C4-2B (cell line): Measurements from ENCODE around the gene AFAP1L2.

Experiments used
- CTCF ChIP-seq: fragments of 450-650 bp; conservative IDR thresholded peaks from 2 replicates; pipeline ENCODE4 v1.5.1; 2017; ENCODE audit warnings: mild to moderate bottlenecking
- ZFX ChIP-seq: fragments of 450-650 bp; IDR thresholded peaks from 2 replicates; pipeline ENCODE4 v1.6.1; 2017

GRCh38 chr10:114352653-114353298, 51.5 kb downstream of the AFAP1L2 start:
- TF ChIP-seq CTCF (no peak), ZFX (no peak)
